Panc1 (cell line): ENCODE results near the gene S1PR3.

Experiments used
- CTCF ChIP-seq: fragments of 450-650 bp; IDR thresholded peaks from 2 replicates; pipeline ENCODE4 v1.5.1; 2017; ENCODE audit warnings: mild to moderate bottlenecking
- POLR2AphosphoS5 ChIP-seq: IDR thresholded peaks from 2 replicates; pipeline ENCODE4 v1.6.1; 2012; ENCODE audit warnings: mild to moderate bottlenecking, low read depth, low read length, moderate library complexity
- REST ChIP-seq, 2 experiments: IDR thresholded peaks; 2 replicates each; pipeline ENCODE4 v1.6.1; 2011 to 2012; ENCODE audit warnings: low read depth in 2 of 2, control low read depth in 1 of 2, low read length in 1 of 2, mild to moderate bottlenecking in 1 of 2, moderate library complexity in 1 of 2; ENCODE audit not compliant: insufficient read depth in 1 of 2
- SIN3A ChIP-seq: IDR thresholded peaks from 2 replicates; pipeline ENCODE4 v1.6.1; 2012; ENCODE audit warnings: low read depth, mild to moderate bottlenecking, low read length, moderate library complexity, borderline replicate concordance; ENCODE audit not compliant: insufficient read depth
- TCF7L2 ChIP-seq: IDR thresholded peaks from 2 replicates; pipeline ENCODE4 v1.6.1; 2011; ENCODE audit warnings: mild to moderate bottlenecking, low read depth, low read length, inconsistent platforms

DNA sequence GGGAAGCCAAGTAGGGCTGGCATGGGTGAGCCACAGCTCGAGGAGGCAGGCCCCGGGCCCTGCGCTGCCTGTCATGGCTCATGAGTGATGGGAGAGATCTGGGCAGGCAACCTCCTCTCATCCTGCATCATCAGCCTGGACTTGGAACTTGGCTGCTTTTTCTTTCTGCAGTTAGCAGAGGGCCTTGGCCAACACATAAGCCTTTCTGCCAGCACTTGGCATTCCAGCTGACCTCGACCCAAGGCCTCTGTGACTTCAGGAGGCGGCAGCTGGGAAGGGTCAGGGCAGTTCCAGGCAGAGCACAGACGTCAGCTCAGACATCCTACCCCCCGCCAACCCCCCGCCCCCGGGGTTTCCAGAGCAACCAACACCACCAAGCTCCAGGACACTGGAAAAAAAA lies 7.6 kb downstream of the S1PR3 start:
- TF ChIP-seq CTCF (no peak), POLR2AphosphoS5 (no peak), SIN3A (no peak), REST (IDR thresholded peaks at IDR 0.05; ENCODE audit: insufficient read depth in 1 of 2, low read depth in 2 of 2, low read length in 1 of 2) (no peak), TCF7L2 (no peak)
